CD4-positive, alpha-beta T cell treated with Interferon gamma for 1 hour (primary cell): ENCODE measurements around the gene UQCRC2.
A peak's percentile ranks its signal among the peaks of the same experiment; 100 is the strongest.
"Not testable (repeated sequence)": the region's sequence is repeated elsewhere in the genome, so short reads cannot be mapped to it uniquely, and the experiment has no call there.

Experiments
- DNase-seq: peaks from one replicate; pipeline ENCODE4 v3.0.0-alpha.2; 2020

The UQCRC2 gene

DNA sequence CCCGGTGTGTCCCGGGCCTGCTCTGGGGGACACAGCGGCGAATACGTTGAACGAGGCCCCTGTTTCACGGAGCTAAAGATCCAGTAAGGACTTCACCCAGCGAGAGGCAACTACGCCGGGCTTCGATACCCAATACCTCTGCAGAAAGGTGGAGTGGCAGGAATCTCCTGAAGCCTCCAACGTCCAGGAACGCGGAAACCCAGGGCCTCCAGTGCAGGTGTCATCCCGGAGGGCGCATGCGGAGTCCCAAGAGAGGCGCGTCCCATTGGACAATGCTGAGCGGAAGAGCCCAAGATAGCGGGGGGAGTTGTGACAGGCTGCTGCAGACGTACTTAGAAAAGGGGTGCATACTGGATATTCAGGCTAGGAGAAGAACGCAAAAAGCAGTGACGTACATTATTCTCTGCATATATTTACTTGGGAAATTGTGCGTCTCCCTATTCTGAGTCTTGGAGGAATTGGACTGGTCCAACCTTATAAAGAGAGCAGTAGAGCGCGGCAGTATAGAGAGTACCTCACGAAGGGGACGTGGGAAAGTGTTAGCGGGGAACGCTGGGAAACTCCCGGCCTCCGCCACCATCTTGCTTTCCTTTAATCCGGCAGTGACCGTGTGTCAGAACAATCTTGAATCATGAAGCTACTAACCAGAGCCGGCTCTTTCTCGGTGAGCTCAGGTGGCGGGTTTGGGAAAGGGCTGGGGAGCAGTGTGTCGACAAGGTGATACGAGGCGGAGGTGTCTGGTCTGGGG is at the start of gene UQCRC2:
Gene UQCRC2 (plus strand): TSS at position 569 of the 748 bp plus-strand sequence. CDS start 63 bp downstream, at position 632.
- peak; percentile 84 for DNase-seq

GRCh38 chr16:21932650-21933049 is 20.5 kb upstream of the UQCRC2 start:
- not testable (repeated sequence) for DNase-seq

DNA sequence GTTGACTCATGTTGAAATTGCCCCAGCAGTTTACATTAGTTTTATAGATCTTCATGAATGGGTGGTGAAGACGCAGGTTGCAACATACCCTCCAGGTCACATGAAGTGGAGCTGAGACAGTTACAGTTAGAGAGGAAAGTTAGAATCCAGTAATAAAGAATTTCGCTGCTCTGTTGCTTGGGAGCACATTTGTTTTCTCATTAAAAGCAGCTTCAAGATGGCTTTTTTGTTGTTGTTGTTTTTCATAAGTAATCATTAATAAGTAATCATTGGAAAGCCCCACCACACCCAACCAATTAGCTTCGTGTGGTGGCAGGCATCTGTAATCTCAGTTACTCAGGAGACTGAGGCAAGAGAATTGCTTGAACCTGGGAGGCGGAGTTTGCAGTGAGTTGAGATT is 19.8 kb upstream of the UQCRC2 start:
- DNase-seq: not testable (repeated sequence)

DNA sequence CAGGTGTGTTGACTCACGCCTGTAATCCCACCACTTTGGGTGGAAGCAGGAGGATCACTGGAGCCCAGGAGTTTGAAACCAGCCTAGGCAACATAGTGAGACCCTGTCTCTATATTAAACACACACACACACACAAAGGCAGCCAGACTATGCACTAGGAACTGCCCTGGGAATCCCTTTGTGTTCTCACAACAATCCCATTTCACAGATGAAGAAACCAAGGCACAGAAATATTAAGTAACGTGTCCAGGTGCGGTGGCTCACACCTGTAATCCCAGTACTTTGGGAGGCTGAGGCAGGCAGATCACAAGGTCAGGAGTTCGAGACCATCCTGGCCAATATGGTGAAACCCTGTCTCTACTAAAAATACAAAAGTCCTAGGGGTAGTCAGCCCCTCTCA is 19.4 kb upstream of the UQCRC2 start:
- not testable (repeated sequence) for DNase-seq

- not testable (repeated sequence) for DNase-seq
These were observed 16.9 kb upstream of the UQCRC2 start for GRCh38 chr16:21936216-21936615.

GRCh38 chr16:21937336-21937829 is 15.8 kb upstream of the UQCRC2 start:
- DNase-seq: no peak

DNA sequence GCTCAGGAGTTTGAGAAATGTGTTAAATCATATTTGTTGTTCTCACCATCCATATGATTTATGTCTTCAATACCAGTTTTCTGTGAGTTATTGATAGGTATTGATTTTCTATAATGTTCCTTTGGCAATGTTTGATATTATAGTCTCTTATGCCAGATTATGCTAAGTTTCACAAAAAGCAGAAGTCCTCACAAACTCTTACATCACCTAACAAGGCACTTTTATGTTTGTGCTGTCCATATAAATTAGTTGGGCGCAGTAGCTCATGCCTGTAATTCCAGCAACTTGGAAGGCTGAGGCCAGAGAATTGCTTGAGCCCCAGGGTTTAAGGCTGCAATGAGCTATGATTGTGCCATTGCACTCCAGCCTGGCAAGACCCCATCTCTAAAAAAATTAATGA is 12.6 kb upstream of the UQCRC2 start:
- no peak for DNase-seq

- DNase-seq: no peak
These were observed 9.6 kb upstream of the UQCRC2 start for GRCh38 chr16:21943571-21943970.

GRCh38 chr16:21946889-21947635 is 6.1 kb upstream of the UQCRC2 start:
- DNase-seq: no peak

DNA sequence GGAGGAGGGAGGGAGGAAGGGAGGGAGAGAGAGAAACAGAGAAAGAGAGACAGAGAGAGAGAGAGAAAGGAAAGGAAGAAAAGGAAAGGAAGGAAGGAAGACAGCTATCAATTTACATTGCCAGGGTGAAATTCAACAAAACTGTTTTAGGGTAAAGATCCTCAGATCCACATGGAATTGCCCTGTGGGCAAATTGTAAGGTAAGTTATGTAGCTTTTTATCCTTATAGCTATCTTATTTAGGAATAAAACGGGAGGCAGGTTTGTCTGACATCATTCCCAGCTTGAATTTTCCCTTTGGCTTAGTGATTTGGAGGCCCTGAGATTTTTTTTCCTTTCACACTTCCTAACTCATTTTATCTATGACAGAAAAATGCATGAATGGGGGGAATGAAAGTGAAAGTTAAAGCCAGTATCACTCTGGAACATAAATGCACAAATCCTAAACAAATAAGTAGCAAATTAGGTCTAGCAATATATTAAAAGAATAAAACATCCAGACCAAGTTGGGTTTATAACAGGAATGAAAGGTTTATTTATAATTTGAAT is 3.4 kb upstream of the UQCRC2 start:
- DNase-seq: no peak

GRCh38 chr16:21950782-21951521 is 2.2 kb upstream of the UQCRC2 start:
- peak; percentile 3 for DNase-seq

DNA sequence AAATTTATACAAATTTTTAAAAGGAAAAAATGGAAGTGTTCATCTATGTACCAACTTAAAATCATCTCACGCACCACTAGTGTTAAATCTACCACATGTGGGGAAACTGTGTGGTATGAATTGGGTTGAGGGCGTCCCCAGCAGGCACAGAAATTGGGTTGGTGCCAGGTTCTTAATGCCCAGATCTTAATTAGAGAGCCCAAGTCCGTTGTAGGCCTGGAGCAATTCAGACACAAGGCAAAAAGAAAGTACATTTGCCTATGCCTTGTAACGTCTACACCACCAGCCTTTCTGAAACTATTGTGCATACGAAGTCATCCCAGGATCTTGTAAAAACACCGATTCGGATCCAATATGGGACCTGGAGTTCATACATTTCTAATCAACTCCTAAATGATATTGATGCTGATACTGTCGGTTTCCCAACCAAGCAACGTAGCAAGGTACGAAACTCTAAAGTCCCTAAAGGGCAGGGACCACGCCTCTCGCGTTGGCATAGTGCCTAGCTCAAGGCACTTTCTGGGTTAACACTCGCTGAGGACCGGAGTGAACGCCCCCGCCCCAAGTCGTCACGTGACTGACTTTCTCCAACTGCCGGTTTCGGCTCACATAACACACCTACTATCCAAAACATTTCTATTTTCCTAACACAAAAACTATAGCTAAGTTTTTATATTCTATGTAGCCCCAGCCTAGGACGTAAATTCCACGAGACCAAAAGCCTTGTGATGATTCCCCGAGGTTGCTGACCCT is 945 bp upstream of the UQCRC2 start:
- DNase-seq: peak; percentile 75

GRCh38 chr16:21953541-21953902 is 361 bp downstream of the UQCRC2 start:
- no peak for DNase-seq

DNA sequence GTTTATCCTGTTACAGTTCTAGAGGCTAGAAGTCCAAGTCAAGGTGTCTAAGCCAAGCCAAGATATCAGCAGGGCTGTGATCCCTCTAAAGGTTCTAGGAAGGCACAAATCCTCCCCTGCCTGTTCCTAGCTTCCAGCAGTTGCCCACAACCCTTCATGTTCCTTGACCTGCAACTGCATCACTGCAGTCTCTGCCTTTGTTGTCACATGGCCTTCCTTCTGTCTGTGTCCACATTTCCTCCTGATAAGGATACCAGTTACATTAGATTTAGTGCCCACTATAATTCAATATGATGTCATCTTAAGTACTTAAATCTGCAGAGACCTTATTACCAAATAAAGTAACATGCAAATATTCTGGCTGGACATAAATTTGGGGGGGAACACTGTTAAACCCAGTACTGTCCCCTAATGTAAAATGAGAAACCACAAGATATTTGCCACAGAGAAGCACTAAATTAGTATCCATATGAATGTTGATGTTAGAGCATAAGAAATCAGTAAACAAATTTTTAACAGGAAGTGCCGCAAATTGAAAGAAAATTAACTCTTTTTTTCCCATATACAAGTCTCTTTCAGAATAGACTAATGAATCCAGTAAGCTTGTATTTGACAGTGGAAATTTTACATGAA is 4.7 kb downstream of the UQCRC2 start:
- DNase-seq: no peak

DNA sequence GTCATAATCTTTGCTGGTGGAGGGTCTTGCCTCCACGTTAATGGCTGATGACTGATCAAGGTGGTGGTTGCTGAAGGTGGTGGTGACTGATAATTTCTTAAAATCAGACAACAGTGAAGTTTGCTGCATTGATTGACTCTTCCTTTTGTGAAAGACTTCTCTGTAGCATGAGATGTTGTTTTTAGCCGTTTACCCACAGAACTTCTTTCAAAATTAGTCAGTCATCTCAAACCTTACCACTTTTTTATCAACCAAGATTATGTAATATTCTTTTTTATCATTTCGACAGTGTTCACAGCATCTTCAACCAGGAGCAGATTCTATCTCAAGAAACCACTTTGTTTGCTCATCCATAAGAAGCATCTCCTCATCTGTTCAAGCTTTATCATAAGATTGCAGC is 5.9 kb downstream of the UQCRC2 start:
- no peak for DNase-seq

GRCh38 chr16:21962475-21962874 is 9.3 kb downstream of the UQCRC2 start:
- no peak for DNase-seq

DNA sequence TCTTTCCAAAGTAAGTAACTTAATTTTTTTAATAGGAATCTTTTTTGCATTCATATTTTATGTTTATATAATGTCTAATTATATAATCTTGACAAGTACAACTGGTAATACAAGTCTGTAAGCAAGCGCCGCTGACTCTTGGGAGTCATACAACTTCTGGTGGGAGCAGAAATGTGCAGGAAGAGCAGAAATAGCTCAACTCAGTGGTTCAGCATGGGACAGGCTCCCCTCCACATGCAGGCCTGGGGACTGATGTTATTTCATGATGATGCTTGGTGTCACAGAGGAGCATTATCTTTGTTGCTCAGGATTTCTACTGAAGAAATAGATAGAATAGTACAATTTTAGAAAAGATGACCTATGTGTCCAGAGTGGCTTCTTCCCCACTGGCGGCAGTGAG is 10.7 kb downstream of the UQCRC2 start:
- no peak for DNase-seq

DNA sequence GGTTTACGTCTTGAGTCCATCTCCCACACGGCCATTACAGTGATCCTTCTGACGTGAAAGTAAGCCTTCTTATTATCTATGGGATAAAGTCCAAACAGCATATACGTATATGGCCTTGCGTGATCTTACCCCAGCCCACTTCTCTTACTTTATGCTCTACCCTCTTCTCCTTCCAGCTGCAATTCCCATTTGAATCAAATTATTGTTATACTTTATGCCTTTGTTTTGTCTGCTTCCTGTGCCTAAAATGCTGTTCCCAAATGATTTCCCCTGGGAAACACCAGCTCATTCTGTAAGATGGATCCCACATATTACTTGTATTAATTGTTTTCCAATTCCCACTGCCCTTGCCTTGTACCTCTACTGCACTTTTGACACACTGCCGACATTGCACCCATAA is 11.2 kb downstream of the UQCRC2 start:
- no peak for DNase-seq

GRCh38 chr16:21971856-21972255 is 18.7 kb downstream of the UQCRC2 start:
- no peak for DNase-seq

GRCh38 chr16:21973945-21974344 is 20.8 kb downstream of the UQCRC2 start:
- DNase-seq: no peak

GRCh38 chr16:21980032-21980431 is 26.9 kb downstream of the UQCRC2 start:
- DNase-seq: no peak

DNA sequence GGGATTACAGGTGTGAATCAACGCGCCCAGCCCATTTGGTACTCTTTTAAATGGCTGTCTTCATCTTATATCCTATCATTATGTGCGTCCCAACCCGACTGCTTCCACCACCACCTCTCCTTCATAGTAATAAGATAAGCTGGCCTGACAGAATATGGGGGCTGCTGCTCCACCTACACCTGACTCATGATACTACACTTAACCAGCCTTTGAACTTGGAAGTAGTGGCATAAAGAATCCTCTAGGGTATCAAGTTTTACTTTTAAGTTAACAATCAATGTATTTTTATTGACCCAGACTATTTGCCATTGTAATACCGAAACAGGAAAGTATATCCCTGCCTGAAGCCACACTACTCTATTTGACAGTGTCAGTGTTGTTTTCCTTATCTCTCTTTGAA is 28.9 kb downstream of the UQCRC2 start:
- DNase-seq: no peak
